ENCODE data around the gene GPX3. TPM values are rescaled to one million over a fixed set of nuclear protein-coding genes. Genes with fewer than 3 reads are reported as not detected.
A peak's percentile ranks its signal among the peaks of the same experiment; 100 is the strongest.

The GPX3 gene
- total and polyA plus RNA-seq, 9 of the 15 experiments (the other 6 are each of a cell fraction or from before 2014, with no cell fraction given) = 0.25 to 0.86 TPM; not detected in 7

DNA sequence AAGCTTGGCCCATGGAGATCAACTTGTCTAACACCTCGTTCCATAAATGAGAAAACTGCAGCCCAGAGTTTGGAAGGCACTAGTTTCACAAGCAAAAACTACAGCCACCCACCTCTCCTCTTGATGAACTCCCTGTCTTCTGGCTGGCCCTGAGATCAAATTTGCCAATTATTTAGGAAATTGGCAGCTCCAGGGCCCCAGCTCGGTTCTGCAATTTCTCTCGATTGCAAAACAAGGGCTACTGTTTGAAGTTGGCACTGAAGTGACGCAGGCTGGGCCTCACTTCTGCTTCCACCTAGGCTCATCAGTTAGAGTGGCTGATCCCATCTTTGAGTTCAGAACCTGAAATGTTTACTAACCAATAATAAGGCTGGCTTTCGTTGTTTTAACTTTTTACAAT, 3.7 kb upstream of the GPX3 start (continued):
- TF ChIP-seq, protein P1, sequence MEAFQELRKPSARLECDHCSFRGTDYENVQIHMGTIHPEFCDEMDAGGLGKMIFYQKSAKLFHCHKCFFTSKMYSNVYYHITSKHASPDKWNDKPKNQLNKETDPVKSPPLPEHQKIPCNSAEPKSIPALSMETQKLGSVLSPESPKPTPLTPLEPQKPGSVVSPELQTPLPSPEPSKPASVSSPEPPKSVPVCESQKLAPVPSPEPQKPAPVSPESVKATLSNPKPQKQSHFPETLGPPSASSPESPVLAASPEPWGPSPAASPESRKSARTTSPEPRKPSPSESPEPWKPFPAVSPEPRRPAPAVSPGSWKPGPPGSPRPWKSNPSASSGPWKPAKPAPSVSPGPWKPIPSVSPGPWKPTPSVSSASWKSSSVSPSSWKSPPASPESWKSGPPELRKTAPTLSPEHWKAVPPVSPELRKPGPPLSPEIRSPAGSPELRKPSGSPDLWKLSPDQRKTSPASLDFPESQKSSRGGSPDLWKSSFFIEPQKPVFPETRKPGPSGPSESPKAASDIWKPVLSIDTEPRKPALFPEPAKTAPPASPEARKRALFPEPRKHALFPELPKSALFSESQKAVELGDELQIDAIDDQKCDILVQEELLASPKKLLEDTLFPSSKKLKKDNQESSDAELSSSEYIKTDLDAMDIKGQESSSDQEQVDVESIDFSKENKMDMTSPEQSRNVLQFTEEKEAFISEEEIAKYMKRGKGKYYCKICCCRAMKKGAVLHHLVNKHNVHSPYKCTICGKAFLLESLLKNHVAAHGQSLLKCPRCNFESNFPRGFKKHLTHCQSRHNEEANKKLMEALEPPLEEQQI (IDR thresholded peaks at IDR 0.05) = no peak
- no peak; the same call in 1 of the 2 replicates for TF ChIP-seq NFRKB (IDR thresholded peaks at IDR 0.05; ENCODE audit: low read depth)
- TF ChIP-seq ZNF239 (CRISPR knock-in tag; IDR thresholded peaks at IDR 0.05) = no peak
- TF ChIP-seq NBN (IDR thresholded peaks at IDR 0.05; ENCODE audit: low read depth) = no peak
- TF ChIP-seq GATA2 (CRISPR knock-in tag; IDR thresholded peaks at IDR 0.05) = no peak
- TF ChIP-seq GABPA (tag; conservative IDR thresholded peaks at IDR 0.05; ENCODE audit: low read depth) = peak; percentile 5; the same call in 1 of the 2 replicates
- TF ChIP-seq, protein P2, sequence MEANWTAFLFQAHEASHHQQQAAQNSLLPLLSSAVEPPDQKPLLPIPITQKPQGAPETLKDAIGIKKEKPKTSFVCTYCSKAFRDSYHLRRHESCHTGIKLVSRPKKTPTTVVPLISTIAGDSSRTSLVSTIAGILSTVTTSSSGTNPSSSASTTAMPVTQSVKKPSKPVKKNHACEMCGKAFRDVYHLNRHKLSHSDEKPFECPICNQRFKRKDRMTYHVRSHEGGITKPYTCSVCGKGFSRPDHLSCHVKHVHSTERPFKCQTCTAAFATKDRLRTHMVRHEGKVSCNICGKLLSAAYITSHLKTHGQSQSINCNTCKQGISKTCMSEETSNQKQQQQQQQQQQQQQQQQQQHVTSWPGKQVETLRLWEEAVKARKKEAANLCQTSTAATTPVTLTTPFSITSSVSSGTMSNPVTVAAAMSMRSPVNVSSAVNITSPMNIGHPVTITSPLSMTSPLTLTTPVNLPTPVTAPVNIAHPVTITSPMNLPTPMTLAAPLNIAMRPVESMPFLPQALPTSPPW (CRISPR knock-in tag; IDR thresholded peaks at IDR 0.05) = peak; percentile 1; the same call in 1 of the 2 replicates
- no peak for TF ChIP-seq KAT7 (CRISPR knock-in tag; IDR thresholded peaks at IDR 0.05; ENCODE audit: borderline replicate concordance)
- no peak for TF ChIP-seq NR3C1 (CRISPR knock-in tag; IDR thresholded peaks at IDR 0.05)
- TF ChIP-seq CEBPB (tag; IDR thresholded peaks at IDR 0.05) = peak; percentile 44; the same call in 1 of the 2 replicates
- TF ChIP-seq, protein P3, sequence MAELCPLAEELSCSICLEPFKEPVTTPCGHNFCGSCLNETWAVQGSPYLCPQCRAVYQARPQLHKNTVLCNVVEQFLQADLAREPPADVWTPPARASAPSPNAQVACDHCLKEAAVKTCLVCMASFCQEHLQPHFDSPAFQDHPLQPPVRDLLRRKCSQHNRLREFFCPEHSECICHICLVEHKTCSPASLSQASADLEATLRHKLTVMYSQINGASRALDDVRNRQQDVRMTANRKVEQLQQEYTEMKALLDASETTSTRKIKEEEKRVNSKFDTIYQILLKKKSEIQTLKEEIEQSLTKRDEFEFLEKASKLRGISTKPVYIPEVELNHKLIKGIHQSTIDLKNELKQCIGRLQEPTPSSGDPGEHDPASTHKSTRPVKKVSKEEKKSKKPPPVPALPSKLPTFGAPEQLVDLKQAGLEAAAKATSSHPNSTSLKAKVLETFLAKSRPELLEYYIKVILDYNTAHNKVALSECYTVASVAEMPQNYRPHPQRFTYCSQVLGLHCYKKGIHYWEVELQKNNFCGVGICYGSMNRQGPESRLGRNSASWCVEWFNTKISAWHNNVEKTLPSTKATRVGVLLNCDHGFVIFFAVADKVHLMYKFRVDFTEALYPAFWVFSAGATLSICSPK (IDR thresholded peaks at IDR 0.05; ENCODE audit: borderline replicate concordance) = no peak
- TF ChIP-seq, protein P4, sequence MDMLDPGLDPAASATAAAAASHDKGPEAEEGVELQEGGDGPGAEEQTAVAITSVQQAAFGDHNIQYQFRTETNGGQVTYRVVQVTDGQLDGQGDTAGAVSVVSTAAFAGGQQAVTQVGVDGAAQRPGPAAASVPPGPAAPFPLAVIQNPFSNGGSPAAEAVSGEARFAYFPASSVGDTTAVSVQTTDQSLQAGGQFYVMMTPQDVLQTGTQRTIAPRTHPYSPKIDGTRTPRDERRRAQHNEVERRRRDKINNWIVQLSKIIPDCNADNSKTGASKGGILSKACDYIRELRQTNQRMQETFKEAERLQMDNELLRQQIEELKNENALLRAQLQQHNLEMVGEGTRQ (CRISPR knock-in tag; IDR thresholded peaks at IDR 0.05) = no peak
- no peak for TF ChIP-seq ZFP36 (IDR thresholded peaks at IDR 0.05; ENCODE audit: low read depth, low read length, partially characterized antibody)
- no peak for TF ChIP-seq PHB (CRISPR knock-in tag; IDR thresholded peaks at IDR 0.05)
- TF ChIP-seq, protein P5, sequence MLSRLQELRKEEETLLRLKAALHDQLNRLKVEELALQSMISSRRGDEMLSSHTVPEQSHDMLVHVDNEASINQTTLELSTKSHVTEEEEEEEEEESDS (CRISPR knock-in tag; IDR thresholded peaks at IDR 0.05) = no peak
- TF ChIP-seq ZNF780A (CRISPR knock-in tag; IDR thresholded peaks at IDR 0.05) = no peak
- TF ChIP-seq CBX3 (IDR thresholded peaks at IDR 0.05; ENCODE audit: borderline replicate concordance in 1 of 2, low read length in 2 of 2) = no peak

All from K562 (cell line).